OCI-LY3 (cell line): ENCODE results near the gene SLC43A1.
A peak's percentile ranks its signal among the peaks of the same experiment; 100 is the strongest.

Experiments
- H2AFZ ChIP-seq: fragments of 200-600, 300-600 bp; shearing (Covaris generic); 2 replicates; pipeline ENCODE4 v1.6.0; 2014; ENCODE audit warnings: antibody characterized with exemption, low read depth, low read length
- H3K27ac ChIP-seq: fragments of 200-600, 300-600 bp; sonication (generic); 2 replicates; pipeline ENCODE4 v1.5.1; 2014; ENCODE audit warnings: mild to moderate bottlenecking, low read length, moderate library complexity, mixed read lengths
- H3K27me3 ChIP-seq: fragments of 200-600, 300-600 bp; sonication (generic); 2 replicates; pipeline ENCODE4 v1.6.1; 2014; ENCODE audit warnings: low read depth, low read length, mixed read lengths
- H3K36me3 ChIP-seq: fragments of 200-600, 300-600 bp; sonication (generic); replicated peaks from 2 replicates; pipeline ENCODE3; 2014; ENCODE audit warnings: low read depth, low read length, mixed read lengths
- H3K4me1 ChIP-seq: fragments of 300-600, 200-600 bp; sonication (generic); 2 replicates; pipeline ENCODE4 v1.6.1; 2014; ENCODE audit warnings: low read length, mixed read lengths
- H3K4me2 ChIP-seq: fragments of 200-600, 300-600 bp; sonication (generic); 2 replicates; pipeline ENCODE4 v1.6.1; 2014; ENCODE audit warnings: low read length, mixed read lengths
- H3K4me3 ChIP-seq: fragments of 300-600, 200-600 bp; sonication (generic); 2 replicates; pipeline ENCODE4 v1.5.1; 2014; ENCODE audit warnings: antibody characterized with exemption, mild to moderate bottlenecking, low read length, moderate library complexity
- H3K79me2 ChIP-seq: fragments of 300-600, 200-600 bp; shearing (Covaris generic); 2 replicates; pipeline ENCODE4 v1.6.1; 2014; ENCODE audit warnings: mild to moderate bottlenecking, low read length, mixed read lengths
- H3K9ac ChIP-seq: fragments of 300-600, 200-600 bp; shearing (Covaris generic); 2 replicates; pipeline ENCODE4 v1.6.0; 2014; ENCODE audit warnings: mild to moderate bottlenecking, low read length, moderate library complexity
- H3K9me3 ChIP-seq: fragments of 200-600, 300-600 bp; shearing (Covaris generic); 2 replicates; pipeline ENCODE4 v1.6.1; 2014; ENCODE audit warnings: low read length, mixed read lengths; ENCODE audit not compliant: insufficient read depth
- H4K20me1 ChIP-seq: fragments of 200-600, 300-600 bp; sonication (generic); 2 replicates; pipeline ENCODE4 v1.6.1; 2016; ENCODE audit warnings: low read length, mixed read lengths; ENCODE audit not compliant: insufficient read depth
- CTCF ChIP-seq: fragments of 200-600, 300-600 bp; sonication (generic); IDR thresholded peaks from 2 replicates; pipeline ENCODE4 v1.5.1; 2014; ENCODE audit warnings: antibody characterized with exemption, low read length, low read depth
- EZH2phosphoT487 ChIP-seq: fragments of 200-600 bp; shearing (Covaris generic); IDR thresholded peaks from 2 replicates; pipeline ENCODE4 v1.6.1; 2018; ENCODE audit warnings: antibody characterized with exemption, mixed run types, low read depth

SLC43A1 gene

GRCh38 chr11:57485217-57485990 is 30.1 kb downstream of the SLC43A1 start:
- Histone ChIP-seq H3K9me3 (no peaks in the 10 kb centered on the region), H2AFZ (no peak overlapping the region), H3K4me3 (no peak overlapping the region), H3K79me2 (no peaks in the 10 kb centered on the region), H4K20me1 (no peaks in the 10 kb centered on the region), H3K36me3 (peaks cover 50% of the 10 kb centered on the region), H3K4me1 (peaks cover 43% of the 10 kb centered on the region), H3K9ac (no peak overlapping the region), H3K27me3 (no peaks in the 10 kb centered on the region), H3K4me2 (no peak overlapping the region), H3K27ac (peak overlapping the region; percentile 72)
- no peak for TF ChIP-seq CTCF
- TF ChIP-seq EZH2phosphoT487: no peak

GRCh38 chr11:57484141-57484710 is 31.3 kb downstream of the SLC43A1 start:
- H3K36me3 ChIP-seq: peaks cover 39% of the 10 kb centered on the region
- H4K20me1 ChIP-seq: no peaks in the 10 kb centered on the region
- H3K9me3 ChIP-seq: no peaks in the 10 kb centered on the region
- H3K9ac ChIP-seq: peak overlapping the region; percentile 52; the same call in 1 of the 2 replicates
- H3K4me3 ChIP-seq: peak overlapping the region; percentile 50
- TF ChIP-seq EZH2phosphoT487 (no peak), CTCF (no peak)
- no peak overlapping the region for H2AFZ ChIP-seq
- H3K27me3 ChIP-seq: no peaks in the 10 kb centered on the region
- H3K27ac ChIP-seq: peak overlapping the region; percentile 72
- peaks cover 54% of the 10 kb centered on the region for H3K4me1 ChIP-seq
- H3K79me2 ChIP-seq: no peaks in the 10 kb centered on the region
- peak overlapping the region; percentile 96 for H3K4me2 ChIP-seq

GRCh38 chr11:57483562-57483918 is 32.0 kb downstream of the SLC43A1 start:
- TF ChIP-seq EZH2phosphoT487 (no peak), CTCF (no peak)
- peak overlapping the region; percentile 96 for H3K4me2 ChIP-seq
- no peak overlapping the region for H2AFZ ChIP-seq
- no peaks in the 10 kb centered on the region for H4K20me1 ChIP-seq
- H3K36me3 ChIP-seq: peaks cover 32% of the 10 kb centered on the region
- H3K27me3 ChIP-seq: no peaks in the 10 kb centered on the region
- H3K4me1 ChIP-seq: peaks cover 61% of the 10 kb centered on the region
- no peaks in the 10 kb centered on the region for H3K9me3 ChIP-seq
- peak overlapping the region; percentile 79 for H3K4me3 ChIP-seq
- peak overlapping the region; percentile 72 for H3K27ac ChIP-seq
- no peaks in the 10 kb centered on the region for H3K79me2 ChIP-seq
- peak overlapping the region; percentile 51 for H3K9ac ChIP-seq

- H3K27ac ChIP-seq: peak overlapping the region; percentile 72
- H2AFZ ChIP-seq: no peak overlapping the region
- peak overlapping the region; percentile 96 for H3K4me2 ChIP-seq
- H3K4me1 ChIP-seq: peaks cover 66% of the 10 kb centered on the region
- TF ChIP-seq CTCF (peak; percentile 81), EZH2phosphoT487 (no peak)
- no peaks in the 10 kb centered on the region for H3K9me3 ChIP-seq
- peak overlapping the region; percentile 88 for H3K9ac ChIP-seq
- no peaks in the 10 kb centered on the region for H3K79me2 ChIP-seq
- H4K20me1 ChIP-seq: no peaks in the 10 kb centered on the region
- peak overlapping the region; percentile 79 for H3K4me3 ChIP-seq
- H3K36me3 ChIP-seq: peaks cover 28% of the 10 kb centered on the region
- H3K27me3 ChIP-seq: no peaks in the 10 kb centered on the region
These were observed 32.5 kb downstream of the SLC43A1 start for GRCh38 chr11:57482782-57483561.
